UCSD-AML1 (cell line): ENCODE data around the gene SPAG7.
"Not testable (repeated sequence)": the region's sequence is repeated elsewhere in the genome, so short reads cannot be mapped to it uniquely, and the experiment has no call there.

ENCODE experiments used
- DNase-seq: peaks from one replicate; lab custom pipeline; 2025; ENCODE audit not compliant: unreplicated experiment; lab: John Stamatoyannopoulos, UW

SPAG7 gene

GRCh38 chr17:4938688-4939545 is 28.7 kb downstream of the SPAG7 start:
- no peak for DNase-seq

GRCh38 chr17:4938069-4938491 is 29.5 kb downstream of the SPAG7 start:
- DNase-seq, result no peak

GRCh38 chr17:4937553-4937952 is 30.1 kb downstream of the SPAG7 start:
- DNase-seq, result no peak

GRCh38 chr17:4936436-4936835 is 31.2 kb downstream of the SPAG7 start:
- DNase-seq, result no peak

GRCh38 chr17:4935650-4936049 is 32.0 kb downstream of the SPAG7 start:
- DNase-seq, result no peak

GRCh38 chr17:4934173-4934979 is 33.2 kb downstream of the SPAG7 start:
- DNase-seq, result peak; percentile 85

GRCh38 chr17:4933646-4934045 is 34.0 kb downstream of the SPAG7 start:
- DNase-seq, result no peak

GRCh38 chr17:4932756-4933155 is 34.9 kb downstream of the SPAG7 start:
- no peak for DNase-seq

GRCh38 chr17:4931963-4932362 is 35.7 kb downstream of the SPAG7 start, which contains the start of gene GP1BA:
TSS of gene GP1BA (plus strand) at chr17:4932277. CDS start at chr17:4932605, 328 bp downstream.
- DNase-seq, result peak; percentile 51

GRCh38 chr17:4928881-4929280 is 38.7 kb downstream of the SPAG7 start:
- no peak for DNase-seq

GRCh38 chr17:4926577-4927335 is 40.9 kb downstream of the SPAG7 start:
- not testable (repeated sequence) for DNase-seq

GRCh38 chr17:4921320-4921719 is 46.3 kb downstream of the SPAG7 start:
- no peak for DNase-seq

GRCh38 chr17:4920351-4921048 is 47.1 kb downstream of the SPAG7 start:
- no peak for DNase-seq

GRCh38 chr17:4919511-4920047 is 48.0 kb downstream of the SPAG7 start:
- DNase-seq, result no peak

- DNase-seq, result not testable (repeated sequence)
Measured at GRCh38 chr17:4914551-4914950, 53.1 kb downstream of the SPAG7 start.

GRCh38 chr17:4913994-4914393 is 53.6 kb downstream of the SPAG7 start:
- DNase-seq, result no peak
